ENCODE data around the gene USP35. TPM values are rescaled to one million over a fixed set of nuclear protein-coding genes. Genes with fewer than 3 reads are reported as not detected.
"Not testable (repeated sequence)": the region's sequence is repeated elsewhere in the genome, so short reads cannot be mapped to it uniquely, and the experiment has no call there.

Gene USP35
- total RNA-seq, 1 experiment from 2014 or later, result 11.8 TPM

DNA sequence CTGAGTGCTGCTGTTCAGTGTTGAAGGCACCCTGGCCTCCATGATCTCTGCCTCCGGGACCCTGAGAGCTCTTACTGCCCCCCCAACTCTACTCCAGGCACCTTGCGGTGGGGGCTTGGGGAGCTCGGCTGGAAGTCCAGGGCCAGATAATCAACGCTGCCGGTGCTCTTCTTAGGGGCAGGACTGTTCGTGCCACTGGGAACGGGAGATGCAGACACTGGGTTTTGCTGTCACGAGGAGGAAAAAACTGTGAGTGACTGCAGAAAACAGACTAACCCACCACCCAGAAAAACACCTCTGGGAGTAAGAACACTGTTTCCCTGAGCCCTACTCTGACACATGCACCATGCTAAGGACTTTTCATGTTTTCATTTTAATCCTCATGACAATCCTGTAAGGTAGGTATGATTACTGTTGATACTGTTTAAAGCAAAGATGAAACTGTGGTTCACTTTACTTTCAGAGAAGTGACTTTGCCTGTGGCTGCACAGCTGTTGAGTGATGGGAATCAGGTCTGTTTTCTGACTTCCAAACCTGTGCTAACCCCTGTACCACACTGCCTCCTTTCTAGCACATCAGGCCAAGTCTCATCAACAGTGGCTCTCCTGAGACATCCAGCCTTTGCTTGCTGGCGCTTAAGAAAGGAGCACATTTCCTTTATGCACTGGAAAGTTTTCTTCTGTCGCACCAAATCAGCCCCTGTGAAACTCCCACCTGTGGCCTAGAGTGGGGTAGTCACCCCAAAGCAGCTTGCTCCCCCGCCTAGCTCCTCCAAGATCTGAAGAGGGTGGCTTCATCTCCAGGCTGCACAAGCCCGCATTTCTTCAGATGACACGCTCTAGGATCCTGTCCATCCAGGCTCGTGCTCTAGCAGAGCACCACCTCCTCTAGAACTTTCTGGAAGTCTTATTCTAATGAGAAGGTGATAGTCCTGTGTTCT lies 31.8 kb downstream of the USP35 start:
- POLR2A ChIA-PET, result no interaction called here
- Histone ChIP-seq H3K27ac (ENCODE audit: low read length) (no peak overlapping the region), H3K4me3 (ENCODE audit: low read depth in 2 of 2, low read length in 2 of 2) (no peak overlapping the region), H3K27me3 (ENCODE audit: control insufficient read depth, insufficient read depth, low read length) (no peaks in the 10 kb centered on the region), H3K4me1 (ENCODE audit: control insufficient read depth, insufficient read depth, low read length) (no peaks in the 10 kb centered on the region), H3K36me3 (ENCODE audit: control insufficient read depth, insufficient read depth, low read length) (no peaks in the 10 kb centered on the region), H3K9me3 (ENCODE audit: control insufficient read depth, insufficient read depth, low read depth, low read length) (no peaks in the 10 kb centered on the region)
- CTCF ChIA-PET, result no interaction called here
- ATAC-seq, result no peak
- in situ Hi-C loops (cut with HindIII; ENCODE audit: low pct_unique_long_range_greater_than_20kb, low sequenced_read_pairs), result no loop called here
- intact Hi-C loops (cut with micrococcal nuclease; ENCODE audit: unreplicated experiment), result no loop called here
- no peak for DNase-seq (ENCODE audit: low read depth, low spot score)
- TF ChIP-seq POLR2AphosphoS5 (IDR thresholded peaks at IDR 0.05; ENCODE audit: low read depth, low read length) (no peak), TCF7L2 (IDR thresholded peaks at IDR 0.05; ENCODE audit: low read depth, low read length) (no peak), CTCF (IDR thresholded peaks at IDR 0.05) (no peak), SIN3A (IDR thresholded peaks at IDR 0.05; ENCODE audit: borderline replicate concordance, insufficient read depth, low read depth, low read length) (no peak)
- TF ChIP-seq, protein P1, sequence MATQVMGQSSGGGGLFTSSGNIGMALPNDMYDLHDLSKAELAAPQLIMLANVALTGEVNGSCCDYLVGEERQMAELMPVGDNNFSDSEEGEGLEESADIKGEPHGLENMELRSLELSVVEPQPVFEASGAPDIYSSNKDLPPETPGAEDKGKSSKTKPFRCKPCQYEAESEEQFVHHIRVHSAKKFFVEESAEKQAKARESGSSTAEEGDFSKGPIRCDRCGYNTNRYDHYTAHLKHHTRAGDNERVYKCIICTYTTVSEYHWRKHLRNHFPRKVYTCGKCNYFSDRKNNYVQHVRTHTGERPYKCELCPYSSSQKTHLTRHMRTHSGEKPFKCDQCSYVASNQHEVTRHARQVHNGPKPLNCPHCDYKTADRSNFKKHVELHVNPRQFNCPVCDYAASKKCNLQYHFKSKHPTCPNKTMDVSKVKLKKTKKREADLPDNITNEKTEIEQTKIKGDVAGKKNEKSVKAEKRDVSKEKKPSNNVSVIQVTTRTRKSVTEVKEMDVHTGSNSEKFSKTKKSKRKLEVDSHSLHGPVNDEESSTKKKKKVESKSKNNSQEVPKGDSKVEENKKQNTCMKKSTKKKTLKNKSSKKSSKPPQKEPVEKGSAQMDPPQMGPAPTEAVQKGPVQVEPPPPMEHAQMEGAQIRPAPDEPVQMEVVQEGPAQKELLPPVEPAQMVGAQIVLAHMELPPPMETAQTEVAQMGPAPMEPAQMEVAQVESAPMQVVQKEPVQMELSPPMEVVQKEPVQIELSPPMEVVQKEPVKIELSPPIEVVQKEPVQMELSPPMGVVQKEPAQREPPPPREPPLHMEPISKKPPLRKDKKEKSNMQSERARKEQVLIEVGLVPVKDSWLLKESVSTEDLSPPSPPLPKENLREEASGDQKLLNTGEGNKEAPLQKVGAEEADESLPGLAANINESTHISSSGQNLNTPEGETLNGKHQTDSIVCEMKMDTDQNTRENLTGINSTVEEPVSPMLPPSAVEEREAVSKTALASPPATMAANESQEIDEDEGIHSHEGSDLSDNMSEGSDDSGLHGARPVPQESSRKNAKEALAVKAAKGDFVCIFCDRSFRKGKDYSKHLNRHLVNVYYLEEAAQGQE (IDR thresholded peaks at IDR 0.05; ENCODE audit: insufficient read depth in 1 of 2, low read depth in 2 of 2, low read length in 1 of 2), result no peak
- BruUV-seq (replicated peaks), result no TSS peak

- no TSS peak for BruUV-seq (replicated peaks)
- CTCF ChIA-PET, result no interaction called here
- Histone ChIP-seq H3K9me3 (ENCODE audit: control insufficient read depth, insufficient read depth, low read depth, low read length) (no peaks in the 10 kb centered on the region), H3K4me1 (ENCODE audit: control insufficient read depth, insufficient read depth, low read length) (no peaks in the 10 kb centered on the region), H3K4me3 (ENCODE audit: low read depth in 2 of 2, low read length in 2 of 2) (no peak overlapping the region), H3K27me3 (ENCODE audit: control insufficient read depth, insufficient read depth, low read length) (no peaks in the 10 kb centered on the region), H3K27ac (ENCODE audit: low read length) (no peak overlapping the region), H3K36me3 (ENCODE audit: control insufficient read depth, insufficient read depth, low read length) (no peaks in the 10 kb centered on the region)
- POLR2A ChIA-PET, result no interaction called here
- ATAC-seq (no peak), DNase-seq (ENCODE audit: low read depth, low spot score) (no peak)
- intact Hi-C loops (cut with micrococcal nuclease; ENCODE audit: unreplicated experiment) (no loop called here), in situ Hi-C loops (cut with HindIII; ENCODE audit: low pct_unique_long_range_greater_than_20kb, low sequenced_read_pairs) (no loop called here)
- TF ChIP-seq TCF7L2 (IDR thresholded peaks at IDR 0.05; ENCODE audit: low read depth, low read length) (no peak), POLR2AphosphoS5 (IDR thresholded peaks at IDR 0.05; ENCODE audit: low read depth, low read length) (no peak), CTCF (IDR thresholded peaks at IDR 0.05) (no peak), SIN3A (IDR thresholded peaks at IDR 0.05; ENCODE audit: borderline replicate concordance, insufficient read depth, low read depth, low read length) (no peak)
- TF ChIP-seq, protein P1 (IDR thresholded peaks at IDR 0.05; ENCODE audit: insufficient read depth in 1 of 2, low read depth in 2 of 2, low read length in 1 of 2), result no peak
Measured at GRCh38 chr11:78221396-78222315, 32.9 kb downstream of the USP35 start.

DNA sequence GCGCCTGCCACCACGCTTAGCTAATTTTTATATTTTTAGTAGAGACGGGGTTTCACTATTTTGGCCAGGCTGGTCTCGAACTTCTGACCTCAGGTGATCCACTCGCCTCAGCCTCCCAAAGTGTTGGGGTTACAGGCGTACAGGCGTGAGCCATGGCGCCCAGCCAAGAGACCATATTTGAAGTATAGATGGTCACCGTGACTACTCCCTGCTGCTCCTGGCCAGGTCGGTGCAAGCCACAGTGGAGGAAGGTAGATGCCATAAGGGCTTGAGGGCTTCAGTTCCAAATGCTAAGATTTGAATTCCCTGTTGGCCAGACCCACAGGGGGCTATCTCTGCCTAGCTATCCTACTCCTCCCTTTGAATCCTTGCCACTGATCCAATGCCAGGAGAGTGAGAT lies 34.0 kb downstream of the USP35 start:
- H3K36me3 ChIP-seq (ENCODE audit: control insufficient read depth, insufficient read depth, low read length); H3K9me3 ChIP-seq (ENCODE audit: control insufficient read depth, insufficient read depth, low read depth, low read length); BruUV-seq (replicated peaks); in situ Hi-C loops (cut with HindIII; ENCODE audit: low pct_unique_long_range_greater_than_20kb, low sequenced_read_pairs); DNase-seq (ENCODE audit: low read depth, low spot score); ATAC-seq; H3K27me3 ChIP-seq (ENCODE audit: control insufficient read depth, insufficient read depth, low read length); intact Hi-C loops (cut with micrococcal nuclease; ENCODE audit: unreplicated experiment); CTCF ChIA-PET; H3K27ac ChIP-seq (ENCODE audit: low read length); H3K4me1 ChIP-seq (ENCODE audit: control insufficient read depth, insufficient read depth, low read length); POLR2A ChIA-PET; H3K4me3 ChIP-seq (ENCODE audit: low read depth in 2 of 2, low read length in 2 of 2): not testable (repeated sequence)

All from Panc1 (cell line).